ENCODE data around the gene JAKMIP2.

The JAKMIP2 gene

DNA sequence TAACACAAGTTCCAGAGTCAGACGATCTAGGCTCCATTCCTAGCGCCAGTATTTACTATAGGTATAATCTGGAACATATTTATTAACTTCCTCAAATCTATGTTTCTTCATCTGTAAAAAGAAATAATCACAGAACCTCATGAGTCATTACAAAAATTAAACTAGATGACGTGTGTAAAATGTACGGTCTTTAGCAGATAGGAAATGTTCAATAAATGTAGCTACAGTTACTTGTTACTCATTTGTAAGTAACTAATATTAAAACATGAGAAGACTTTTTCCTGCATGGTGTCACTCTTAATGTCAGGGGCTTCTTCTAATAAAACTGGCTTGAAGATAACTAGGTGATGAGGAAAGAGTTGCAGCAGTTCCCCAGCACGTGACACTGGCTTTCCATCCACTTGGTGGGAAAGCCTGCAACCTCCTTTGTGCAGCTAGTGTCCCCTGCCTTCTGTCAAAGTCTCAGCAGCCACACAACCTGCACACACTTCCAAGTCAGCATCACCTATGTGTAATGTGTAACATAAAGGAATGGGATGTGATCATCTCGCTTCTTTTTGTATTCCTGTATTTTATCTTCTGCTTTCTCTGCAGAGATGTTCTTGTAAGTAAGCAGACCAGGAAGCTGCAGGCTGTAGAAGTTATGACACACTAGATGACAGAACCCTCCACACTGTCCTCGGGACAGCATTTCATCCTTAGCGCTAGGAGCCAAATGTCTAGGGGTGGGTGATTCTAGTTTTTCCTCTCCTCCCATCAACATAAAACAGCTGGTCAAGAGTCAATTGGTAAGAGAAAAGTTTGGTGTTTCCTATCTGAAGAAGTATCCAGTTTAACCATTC is 1.8 kb upstream of the JAKMIP2 start:
- TF ChIP-seq FOXM1 (IDR thresholded peaks at IDR 0.05; ENCODE audit: borderline replicate concordance, low read depth) (no peak), EP300 (IDR thresholded peaks at IDR 0.05; ENCODE audit: borderline replicate concordance) (no peak), TEAD4 (IDR thresholded peaks at IDR 0.05) (no peak), CEBPB (IDR thresholded peaks at IDR 0.05) (no peak), CREB1 (IDR thresholded peaks at IDR 0.05; ENCODE audit: low read depth) (no peak), TCF12 (IDR thresholded peaks at IDR 0.05; ENCODE audit: low read depth) (no peak), TAF1 (IDR thresholded peaks at IDR 0.05; ENCODE audit: low read depth) (no peak)
- TF ChIP-seq, protein P1, sequence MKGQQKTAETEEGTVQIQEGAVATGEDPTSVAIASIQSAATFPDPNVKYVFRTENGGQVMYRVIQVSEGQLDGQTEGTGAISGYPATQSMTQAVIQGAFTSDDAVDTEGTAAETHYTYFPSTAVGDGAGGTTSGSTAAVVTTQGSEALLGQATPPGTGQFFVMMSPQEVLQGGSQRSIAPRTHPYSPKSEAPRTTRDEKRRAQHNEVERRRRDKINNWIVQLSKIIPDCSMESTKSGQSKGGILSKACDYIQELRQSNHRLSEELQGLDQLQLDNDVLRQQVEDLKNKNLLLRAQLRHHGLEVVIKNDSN (IDR thresholded peaks at IDR 0.05): no peak
- TF ChIP-seq, protein P2, sequence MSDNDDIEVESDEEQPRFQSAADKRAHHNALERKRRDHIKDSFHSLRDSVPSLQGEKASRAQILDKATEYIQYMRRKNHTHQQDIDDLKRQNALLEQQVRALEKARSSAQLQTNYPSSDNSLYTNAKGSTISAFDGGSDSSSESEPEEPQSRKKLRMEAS (IDR thresholded peaks at IDR 0.05): no peak

DNA sequence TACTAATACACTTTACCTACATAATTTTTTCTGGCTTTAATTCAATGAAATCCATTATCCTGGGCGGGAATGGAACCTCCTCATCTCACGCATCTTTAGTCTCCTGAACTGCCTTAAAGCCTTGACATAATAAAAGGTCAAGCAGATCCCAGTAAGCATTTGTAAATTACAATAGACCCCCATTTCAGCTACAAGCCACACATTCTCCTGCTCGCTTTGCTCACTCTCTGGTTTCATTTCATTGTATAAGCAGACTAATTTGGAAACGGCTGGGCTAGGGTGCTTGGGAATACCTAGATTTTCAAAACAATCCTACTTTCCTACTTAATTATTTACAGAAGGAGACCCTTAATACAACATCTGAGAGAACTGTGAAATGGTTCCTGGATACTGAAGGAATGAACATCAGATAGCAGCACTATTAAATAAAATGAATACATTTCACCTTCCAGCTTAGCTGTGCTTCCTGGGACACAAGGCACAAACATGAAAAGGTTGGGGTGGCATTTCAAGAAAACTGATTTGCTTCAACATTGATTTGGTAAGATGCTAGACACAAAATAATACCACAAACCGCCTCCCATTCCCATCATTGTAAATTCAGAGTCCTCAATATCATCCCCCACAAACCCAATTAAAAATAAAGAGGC is 1.5 kb downstream of the JAKMIP2 start:
- TF ChIP-seq TEAD4 (IDR thresholded peaks at IDR 0.05): no peak
- TF ChIP-seq CREB1 (IDR thresholded peaks at IDR 0.05; ENCODE audit: low read depth): no peak
- no peak for TF ChIP-seq NFIC (IDR thresholded peaks at IDR 0.05)
- no peak for TF ChIP-seq TCF12 (IDR thresholded peaks at IDR 0.05; ENCODE audit: low read depth)
- TF ChIP-seq, protein P3, sequence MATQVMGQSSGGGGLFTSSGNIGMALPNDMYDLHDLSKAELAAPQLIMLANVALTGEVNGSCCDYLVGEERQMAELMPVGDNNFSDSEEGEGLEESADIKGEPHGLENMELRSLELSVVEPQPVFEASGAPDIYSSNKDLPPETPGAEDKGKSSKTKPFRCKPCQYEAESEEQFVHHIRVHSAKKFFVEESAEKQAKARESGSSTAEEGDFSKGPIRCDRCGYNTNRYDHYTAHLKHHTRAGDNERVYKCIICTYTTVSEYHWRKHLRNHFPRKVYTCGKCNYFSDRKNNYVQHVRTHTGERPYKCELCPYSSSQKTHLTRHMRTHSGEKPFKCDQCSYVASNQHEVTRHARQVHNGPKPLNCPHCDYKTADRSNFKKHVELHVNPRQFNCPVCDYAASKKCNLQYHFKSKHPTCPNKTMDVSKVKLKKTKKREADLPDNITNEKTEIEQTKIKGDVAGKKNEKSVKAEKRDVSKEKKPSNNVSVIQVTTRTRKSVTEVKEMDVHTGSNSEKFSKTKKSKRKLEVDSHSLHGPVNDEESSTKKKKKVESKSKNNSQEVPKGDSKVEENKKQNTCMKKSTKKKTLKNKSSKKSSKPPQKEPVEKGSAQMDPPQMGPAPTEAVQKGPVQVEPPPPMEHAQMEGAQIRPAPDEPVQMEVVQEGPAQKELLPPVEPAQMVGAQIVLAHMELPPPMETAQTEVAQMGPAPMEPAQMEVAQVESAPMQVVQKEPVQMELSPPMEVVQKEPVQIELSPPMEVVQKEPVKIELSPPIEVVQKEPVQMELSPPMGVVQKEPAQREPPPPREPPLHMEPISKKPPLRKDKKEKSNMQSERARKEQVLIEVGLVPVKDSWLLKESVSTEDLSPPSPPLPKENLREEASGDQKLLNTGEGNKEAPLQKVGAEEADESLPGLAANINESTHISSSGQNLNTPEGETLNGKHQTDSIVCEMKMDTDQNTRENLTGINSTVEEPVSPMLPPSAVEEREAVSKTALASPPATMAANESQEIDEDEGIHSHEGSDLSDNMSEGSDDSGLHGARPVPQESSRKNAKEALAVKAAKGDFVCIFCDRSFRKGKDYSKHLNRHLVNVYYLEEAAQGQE (IDR thresholded peaks at IDR 0.05; ENCODE audit: low read depth): no peak
- no peak for TF ChIP-seq EP300 (IDR thresholded peaks at IDR 0.05; ENCODE audit: borderline replicate concordance)
- TF ChIP-seq TAF1 (IDR thresholded peaks at IDR 0.05; ENCODE audit: low read depth): no peak
- TF ChIP-seq EGR1 (IDR thresholded peaks at IDR 0.05): no peak
- TF ChIP-seq YY1 (IDR thresholded peaks at IDR 0.05; ENCODE audit: low read depth): no peak

DNA sequence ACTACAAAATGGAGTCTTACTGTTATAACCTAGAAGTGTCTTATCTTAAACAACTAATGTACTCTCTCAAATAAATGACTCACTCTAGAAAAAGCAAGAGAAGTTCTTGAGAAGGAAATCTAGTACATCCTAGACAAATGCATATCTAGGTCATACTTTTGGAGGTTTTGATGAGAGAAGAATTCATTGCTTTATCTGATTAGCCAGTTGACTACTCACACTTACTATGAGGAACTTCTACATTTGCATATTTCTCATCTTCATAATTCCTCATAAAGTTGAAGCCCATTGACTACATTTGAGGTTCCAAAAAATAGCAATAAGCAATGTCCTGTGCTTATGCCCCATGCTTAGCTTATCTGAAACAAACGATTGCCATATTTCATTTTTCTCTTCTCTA is 2.8 kb downstream of the JAKMIP2 start:
- TF ChIP-seq, protein P3 (IDR thresholded peaks at IDR 0.05; ENCODE audit: low read depth): no peak

DNA sequence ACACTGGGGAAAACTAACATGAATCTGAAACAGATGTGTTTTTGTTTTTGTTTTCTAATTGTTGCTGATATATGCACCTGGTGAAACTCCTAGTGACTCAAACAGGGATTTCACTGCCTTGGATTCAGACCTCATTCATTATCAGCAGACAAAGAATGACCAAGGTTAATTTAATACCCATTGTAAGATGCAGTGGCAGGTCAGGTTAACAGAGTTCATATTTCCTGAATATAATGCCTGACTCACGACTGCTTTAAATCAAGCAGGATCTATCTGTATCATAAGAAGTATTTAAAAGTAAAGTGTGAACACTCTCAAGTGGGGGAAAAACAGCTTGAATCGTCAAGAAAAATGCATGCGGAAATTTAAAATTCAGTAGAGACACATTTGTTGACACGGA is 5.5 kb downstream of the JAKMIP2 start:
- TF ChIP-seq TAF1 (IDR thresholded peaks at IDR 0.05; ENCODE audit: low read depth) (no peak), YY1 (IDR thresholded peaks at IDR 0.05; ENCODE audit: low read depth) (no peak), RAD21 (IDR thresholded peaks at IDR 0.05; ENCODE audit: low read depth) (no peak), FOXM1 (IDR thresholded peaks at IDR 0.05; ENCODE audit: borderline replicate concordance, low read depth) (no peak), ZBTB7A (IDR thresholded peaks at IDR 0.05; ENCODE audit: low read depth) (no peak), EP300 (IDR thresholded peaks at IDR 0.05; ENCODE audit: borderline replicate concordance) (no peak), TEAD4 (IDR thresholded peaks at IDR 0.05) (no peak), CREB1 (IDR thresholded peaks at IDR 0.05; ENCODE audit: low read depth) (no peak), CEBPB (IDR thresholded peaks at IDR 0.05) (no peak), TCF12 (IDR thresholded peaks at IDR 0.05; ENCODE audit: low read depth) (no peak), NFIC (IDR thresholded peaks at IDR 0.05) (no peak), EGR1 (IDR thresholded peaks at IDR 0.05) (no peak)
- TF ChIP-seq, protein P1 (IDR thresholded peaks at IDR 0.05): no peak
- TF ChIP-seq, protein P3 (IDR thresholded peaks at IDR 0.05; ENCODE audit: low read depth): no peak
- TF ChIP-seq, protein P2 (IDR thresholded peaks at IDR 0.05): no peak

Data from Ishikawa (cell line).